IMR-90 (cell line): Measurements from ENCODE around the gene GVQW3. TPM values are rescaled to one million over a fixed set of nuclear protein-coding genes. Genes with fewer than 3 reads are reported as not detected.

Experiments used
- ATAC-seq: fragments of 200-7000 bp; cut with Tn5 transposase; 2 replicates; pipeline ENCODE4 v1.9.1; 2020; ENCODE audit warnings: low read depth, mild to moderate bottlenecking, moderate library complexity
- BruUV-seq: library from RNA; stranded (reverse); fragments of 400-500 nt; replicated peaks from 2 replicates; lab custom pipeline; 2021; lab: Mats Ljungman, UMichigan
- CTCF ChIA-PET: fragments of 300-600 bp; formaldehyde crosslinking; extraction: SDS; loops from one replicate; lab custom pipeline; 2021; ENCODE audit warnings: antibody characterized with exemption; lab: Yijun Ruan, JAX
- POLR2A ChIA-PET: fragments of 300-600 bp; sonication (Branson Sonifier 250); formaldehyde crosslinking; loops from one replicate; lab custom pipeline; 2022; ENCODE audit warnings: antibody characterized with exemption; ENCODE audit not compliant: unreplicated experiment; lab: Charles Lee
- DNase-seq: peaks from one replicate; pipeline ENCODE4 v3.0.0; 2013
- H2AFZ ChIP-seq: replicated peaks from 2 replicates; pipeline ENCODE3; 2013; ENCODE audit warnings: low read length, mild to moderate bottlenecking; ENCODE audit not compliant: poor library complexity
- H2AK5ac ChIP-seq: 2 replicates; pipeline ENCODE4 v1.6.1; 2013; ENCODE audit warnings: low read depth, low read length, inconsistent platforms
- H2AK9ac ChIP-seq: replicated peaks from 2 replicates; pipeline ENCODE3; 2013; ENCODE audit warnings: mild to moderate bottlenecking, low read depth, low read length, moderate library complexity; ENCODE audit not compliant: poor library complexity
- H2BK120ac ChIP-seq: 2 replicates; pipeline ENCODE4 v1.6.1; 2013; ENCODE audit warnings: low read depth, low read length, inconsistent platforms
- H2BK15ac ChIP-seq: 3 replicates; pipeline ENCODE4 v1.6.1; 2013; ENCODE audit warnings: low read depth, low read length, inconsistent platforms
- H2BK20ac ChIP-seq: 2 replicates; pipeline ENCODE4 v1.6.1; 2013; ENCODE audit warnings: low read depth, mild to moderate bottlenecking, inconsistent platforms, low read length, moderate library complexity
- H2BK5ac ChIP-seq: 2 replicates; pipeline ENCODE4 v1.6.1; 2013; ENCODE audit warnings: mild to moderate bottlenecking, low read depth, low read length, inconsistent platforms; ENCODE audit not compliant: poor library complexity, severe bottlenecking
- H3K14ac ChIP-seq: replicated peaks from 2 replicates; pipeline ENCODE4 v1.6.1; 2013; ENCODE audit warnings: low read depth, low read length, inconsistent platforms
- H3K18ac ChIP-seq: 2 replicates; pipeline ENCODE4 v1.6.1; 2013; ENCODE audit warnings: low read depth, low read length, control low read depth
- H3K23ac ChIP-seq: 2 replicates; pipeline ENCODE4 v1.6.1; 2013; ENCODE audit warnings: low read depth, low read length, inconsistent platforms
- H3K27ac ChIP-seq: 2 replicates; pipeline ENCODE4 v1.5.1; 2013; ENCODE audit warnings: mild to moderate bottlenecking, control low read depth, low read length; ENCODE audit not compliant: insufficient read depth
- H3K27me3 ChIP-seq: 2 replicates; pipeline ENCODE4 v1.6.1; 2013; ENCODE audit warnings: low read length; ENCODE audit not compliant: control insufficient read depth, insufficient read depth
- H3K36me3 ChIP-seq: 2 replicates; pipeline ENCODE4 v1.6.1; 2013; ENCODE audit warnings: low read length, mixed read lengths; ENCODE audit not compliant: control insufficient read depth, insufficient read depth
- H3K4ac ChIP-seq: 2 replicates; pipeline ENCODE4 v1.6.1; 2013; ENCODE audit warnings: low read depth, low read length, inconsistent platforms
- H3K4me1 ChIP-seq: 2 replicates; pipeline ENCODE4 v1.6.1; 2013; ENCODE audit warnings: low read length, mixed read lengths; ENCODE audit not compliant: control insufficient read depth, insufficient read depth
- H3K4me2 ChIP-seq: 2 replicates; pipeline ENCODE4 v1.6.1; 2013; ENCODE audit warnings: low read depth, mild to moderate bottlenecking, control low read depth, low read length, moderate library complexity
- H3K4me3 ChIP-seq: 2 replicates; pipeline ENCODE4 v1.5.1; 2013; ENCODE audit warnings: low read depth, mild to moderate bottlenecking, control low read depth, low read length, moderate library complexity; ENCODE audit not compliant: insufficient read depth
- H3K56ac ChIP-seq: 2 replicates; pipeline ENCODE4 v1.6.1; 2013; ENCODE audit warnings: low read length, inconsistent platforms; ENCODE audit not compliant: insufficient read depth; ENCODE audit errors: extremely low read depth
- H3K79me1 ChIP-seq, 2 experiments: 2 replicates each; pipeline ENCODE4 v1.6.1; 2013; ENCODE audit warnings: low read length in 2 of 2, inconsistent platforms in 1 of 2, low read depth in 1 of 2
- H3K9ac ChIP-seq: 2 replicates; pipeline ENCODE4 v1.6.1; 2013; ENCODE audit warnings: low read depth, low read length, control low read depth
- H3K9me1 ChIP-seq: 2 replicates; pipeline ENCODE4 v1.6.1; 2013; ENCODE audit warnings: low read length, inconsistent platforms; ENCODE audit not compliant: insufficient read depth
- H3K9me3 ChIP-seq: 2 replicates; pipeline ENCODE4 v1.6.1; 2013; ENCODE audit warnings: low read length; ENCODE audit not compliant: control insufficient read depth, insufficient read depth
- H4K20me1 ChIP-seq: 2 replicates; pipeline ENCODE4 v1.6.1; 2013; ENCODE audit warnings: low read length, inconsistent platforms; ENCODE audit not compliant: insufficient read depth
- H4K5ac ChIP-seq: 2 replicates; pipeline ENCODE4 v1.6.1; 2013; ENCODE audit warnings: mild to moderate bottlenecking, low read depth, low read length, control low read depth
- H4K8ac ChIP-seq, 2 experiments: 2 replicates each; pipeline ENCODE4 v1.6.1; 2013; ENCODE audit warnings: low read depth in 2 of 2, low read length in 2 of 2, control low read depth in 1 of 2, inconsistent platforms in 1 of 2
- H4K91ac ChIP-seq: 2 replicates; pipeline ENCODE4 v1.6.1; 2013; ENCODE audit warnings: low read depth, low read length, inconsistent platforms; ENCODE audit not compliant: insufficient read depth
- BHLHE40 ChIP-seq: fragments of 150-350 bp; IDR thresholded peaks from 2 replicates; pipeline ENCODE4 v1.6.1; 2016; ENCODE audit warnings: mild to moderate bottlenecking, low read depth, low read length
- CEBPB ChIP-seq: IDR thresholded peaks from 2 replicates; pipeline ENCODE4 v1.6.1; 2012; ENCODE audit warnings: low read depth, low read length, improper control_type of control experiment
- CHD1 ChIP-seq: IDR thresholded peaks from 2 replicates; pipeline ENCODE4 v1.6.1; 2012; ENCODE audit warnings: low read depth, low read length, improper control_type of control experiment
- FOS ChIP-seq: fragments of 150-350 bp; IDR thresholded peaks from 2 replicates; pipeline ENCODE4 v1.6.1; 2016; ENCODE audit warnings: low read depth, low read length
- MAFK ChIP-seq: IDR thresholded peaks from 2 replicates; pipeline ENCODE4 v1.6.1; 2012; ENCODE audit warnings: low read depth, low read length, improper control_type of control experiment
- MAZ ChIP-seq: IDR thresholded peaks from 2 replicates; pipeline ENCODE4 v1.6.1; 2012; ENCODE audit warnings: low read depth, mild to moderate bottlenecking, low read length, improper control_type of control experiment, moderate library complexity, borderline replicate concordance
- MXI1 ChIP-seq: IDR thresholded peaks from 2 replicates; pipeline ENCODE4 v1.6.1; 2012; ENCODE audit warnings: low read depth, mild to moderate bottlenecking, low read length, moderate library complexity, borderline replicate concordance
- NFE2L2 ChIP-seq: fragments of 150-350 bp; IDR thresholded peaks from 2 replicates; pipeline ENCODE4 v1.6.1; 2016; ENCODE audit warnings: low read depth, mild to moderate bottlenecking, low read length
- POLR2A ChIP-seq: IDR thresholded peaks from 2 replicates; pipeline ENCODE4 v1.6.1; 2012; ENCODE audit warnings: mild to moderate bottlenecking, low read depth, low read length
- RAD21 ChIP-seq: IDR thresholded peaks from 2 replicates; pipeline ENCODE4 v1.6.1; 2012; ENCODE audit warnings: low read length, improper control_type of control experiment
- RCOR1 ChIP-seq: IDR thresholded peaks from 2 replicates; pipeline ENCODE4 v1.6.1; 2012; ENCODE audit warnings: mild to moderate bottlenecking, low read length, improper control_type of control experiment; ENCODE audit not compliant: insufficient replicate concordance
- RFX5 ChIP-seq: IDR thresholded peaks from 2 replicates; pipeline ENCODE4 v1.8.0; 2012; ENCODE audit warnings: low read depth, mild to moderate bottlenecking, low read length, moderate library complexity
- SMC3 ChIP-seq: fragments of 150-350 bp; IDR thresholded peaks from 2 replicates; pipeline ENCODE4 v1.6.1; 2016; ENCODE audit warnings: low read depth, mild to moderate bottlenecking, antibody characterized with exemption, low read length, moderate library complexity
- USF2 ChIP-seq: fragments of 150-350 bp; IDR thresholded peaks from 2 replicates; pipeline ENCODE4 v1.6.1; 2017; ENCODE audit warnings: mild to moderate bottlenecking, antibody characterized with exemption, low read length, low read depth
- WGBS, 2 experiments: methylation state at CpG; one replicate each; pipeline versions ENCODE4 v1.1.5 to v1.1.7; 2013; ENCODE audit warnings: missing lambda C conversion rate in 2 of 2; ENCODE audit not compliant: insufficient read length in 1 of 2; ENCODE audit errors: extremely low coverage in 2 of 2; 5-methylcytosine and 5-hydroxymethylcytosine counted together
- dilution Hi-C: fragments of 300-500 bp; cut with HindIII; formaldehyde crosslinking; loops from one replicate; pipeline ENCODE4 v1.14.3; 2018; ENCODE audit warnings: low sequenced_read_pairs; ENCODE audit not compliant: unreplicated experiment
- in situ Hi-C: fragments of 300-500 bp; cut with MboI; formaldehyde crosslinking; loops from 3 replicates; pipeline ENCODE4 v1.14.3; 2019; ENCODE audit warnings: low sequenced_read_pairs, inconsistent platforms, mixed read lengths
- intact Hi-C: fragments of 100-400 bp; cut with micrococcal nuclease; formaldehyde crosslinking; loops from 2 replicates; pipeline ENCODE4 v1.10.0; 2022
- polyA plus RNA-seq, 3 experiments: library from polyadenylated mRNA; depleted of rRNA; stranded (reverse); fragments of >200 nt; gene quantifications; 2 replicates each; pipeline ENCODE4 v1.2.3, GENCODE V29; 2012; ENCODE audit warnings: low replicate concordance in 1 of 3
- total RNA-seq: library from RNA; depleted of rRNA; stranded (reverse); fragments of >200 nt; gene quantifications from 2 replicates; pipeline ENCODE4 v1.2.3, GENCODE V29; 2012
- TF ChIP-seq, protein P1 (sequence below): conservative IDR thresholded peaks from 2 replicates; pipeline ENCODE4 v1.5.1; 2012; ENCODE audit warnings: mild to moderate bottlenecking, low read depth, low read length, improper control_type of control experiment
- TF ChIP-seq, protein P2 (sequence below): fragments of 150-350 bp; IDR thresholded peaks from 2 replicates; pipeline ENCODE4 v1.6.1; 2016; ENCODE audit warnings: low read depth, mild to moderate bottlenecking, low read length, moderate library complexity, borderline replicate concordance

Gene GVQW3
- total and polyA plus RNA-seq, 2 of the 4 experiments (the other 2 are of a cell fraction): 0.96 to 1.1 TPM

DNA sequence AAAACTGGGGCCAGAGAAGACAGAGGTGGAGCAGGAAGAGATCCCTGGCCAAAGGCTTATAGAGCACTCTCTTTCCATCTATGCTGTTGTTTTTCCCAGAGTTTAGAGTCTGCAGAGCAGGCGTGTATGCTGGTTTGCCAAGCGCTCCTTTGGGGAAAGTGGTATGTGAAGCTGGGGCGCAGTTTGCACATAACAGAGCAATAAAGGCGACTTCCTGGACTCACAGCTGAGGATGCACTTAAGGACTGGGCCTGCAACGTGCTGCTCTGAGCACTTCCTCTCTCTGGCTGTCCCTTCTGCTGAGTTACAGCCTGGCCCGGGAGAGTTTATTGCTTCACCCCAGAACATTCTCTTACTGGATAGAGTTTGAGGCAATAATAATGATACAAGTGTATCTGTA lies 41.9 kb upstream of the GVQW3 start:
- CTCF ChIA-PET: no interaction called here
- dilution Hi-C loops (no loop called here), in situ Hi-C loops (no loop called here), intact Hi-C loops (no loop called here)
- H3K36me3 ChIP-seq: no peaks in the 10 kb centered on the region
- no peak overlapping the region for H2AFZ ChIP-seq
- no peak overlapping the region for H2AK5ac ChIP-seq
- H3K4me1 ChIP-seq: no peaks in the 10 kb centered on the region
- ATAC-seq (no peak), DNase-seq (no peak)
- no peak overlapping the region for H3K18ac ChIP-seq
- H4K5ac ChIP-seq: no peak overlapping the region
- H3K56ac ChIP-seq: no peak overlapping the region
- H3K4ac ChIP-seq: no peak overlapping the region
- peaks cover 3% of the 10 kb centered on the region; the same call in 1 of the 2 replicates for H3K9me1 ChIP-seq
- no peak overlapping the region for H3K23ac ChIP-seq
- H3K27me3 ChIP-seq: peaks cover 2% of the 10 kb centered on the region; the same call in 1 of the 2 replicates
- no peak overlapping the region for H3K9ac ChIP-seq
- H2BK20ac ChIP-seq: no peak overlapping the region
- BruUV-seq: no TSS peak
- no peak overlapping the region for H3K14ac ChIP-seq
- H4K91ac ChIP-seq: no peak overlapping the region
- H3K4me2 ChIP-seq: no peak overlapping the region
- H3K79me1 ChIP-seq: no peaks in the 10 kb centered on the region
- H3K4me3 ChIP-seq: no peak overlapping the region
- TF ChIP-seq, protein P1, sequence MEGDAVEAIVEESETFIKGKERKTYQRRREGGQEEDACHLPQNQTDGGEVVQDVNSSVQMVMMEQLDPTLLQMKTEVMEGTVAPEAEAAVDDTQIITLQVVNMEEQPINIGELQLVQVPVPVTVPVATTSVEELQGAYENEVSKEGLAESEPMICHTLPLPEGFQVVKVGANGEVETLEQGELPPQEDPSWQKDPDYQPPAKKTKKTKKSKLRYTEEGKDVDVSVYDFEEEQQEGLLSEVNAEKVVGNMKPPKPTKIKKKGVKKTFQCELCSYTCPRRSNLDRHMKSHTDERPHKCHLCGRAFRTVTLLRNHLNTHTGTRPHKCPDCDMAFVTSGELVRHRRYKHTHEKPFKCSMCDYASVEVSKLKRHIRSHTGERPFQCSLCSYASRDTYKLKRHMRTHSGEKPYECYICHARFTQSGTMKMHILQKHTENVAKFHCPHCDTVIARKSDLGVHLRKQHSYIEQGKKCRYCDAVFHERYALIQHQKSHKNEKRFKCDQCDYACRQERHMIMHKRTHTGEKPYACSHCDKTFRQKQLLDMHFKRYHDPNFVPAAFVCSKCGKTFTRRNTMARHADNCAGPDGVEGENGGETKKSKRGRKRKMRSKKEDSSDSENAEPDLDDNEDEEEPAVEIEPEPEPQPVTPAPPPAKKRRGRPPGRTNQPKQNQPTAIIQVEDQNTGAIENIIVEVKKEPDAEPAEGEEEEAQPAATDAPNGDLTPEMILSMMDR: no peak
- no peak for TF ChIP-seq CEBPB
- no peak for TF ChIP-seq RFX5
- TF ChIP-seq RCOR1: no peak
- no peak for TF ChIP-seq FOS
- TF ChIP-seq POLR2A: no peak
- TF ChIP-seq MAZ: no peak
- TF ChIP-seq, protein P2, sequence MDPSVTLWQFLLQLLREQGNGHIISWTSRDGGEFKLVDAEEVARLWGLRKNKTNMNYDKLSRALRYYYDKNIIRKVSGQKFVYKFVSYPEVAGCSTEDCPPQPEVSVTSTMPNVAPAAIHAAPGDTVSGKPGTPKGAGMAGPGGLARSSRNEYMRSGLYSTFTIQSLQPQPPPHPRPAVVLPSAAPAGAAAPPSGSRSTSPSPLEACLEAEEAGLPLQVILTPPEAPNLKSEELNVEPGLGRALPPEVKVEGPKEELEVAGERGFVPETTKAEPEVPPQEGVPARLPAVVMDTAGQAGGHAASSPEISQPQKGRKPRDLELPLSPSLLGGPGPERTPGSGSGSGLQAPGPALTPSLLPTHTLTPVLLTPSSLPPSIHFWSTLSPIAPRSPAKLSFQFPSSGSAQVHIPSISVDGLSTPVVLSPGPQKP: no peak
- TF ChIP-seq USF2: no peak
- TF ChIP-seq SMC3: no peak
- no peak for TF ChIP-seq MAFK
- TF ChIP-seq RAD21: no peak
- TF ChIP-seq MXI1: no peak
- no peak for TF ChIP-seq CHD1
- no peak for TF ChIP-seq BHLHE40
- no peak for TF ChIP-seq NFE2L2
- POLR2A ChIA-PET: no interaction called here
- no CpG with 5 or more reads among the region's 6 CpGs for WGBS, 2 experiments
- H2BK5ac ChIP-seq: no peak overlapping the region
- H3K9me3 ChIP-seq: peaks cover 9% of the 10 kb centered on the region
- no peak overlapping the region for H3K27ac ChIP-seq
- H2BK15ac ChIP-seq: no peak overlapping the region
- no peak overlapping the region for H2BK120ac ChIP-seq
- H4K20me1 ChIP-seq: no peaks in the 10 kb centered on the region; the same call in 1 of the 2 replicates
- no peak overlapping the region for H2AK9ac ChIP-seq
- H4K8ac ChIP-seq: no peak overlapping the region
